Dermis blood vessel endothelial cell (primary cell): ENCODE results near the gene FRMD4A. TPM values are rescaled to one million over a fixed set of nuclear protein-coding genes. Genes with fewer than 3 reads are reported as not detected.
"Not testable (repeated sequence)": the region's sequence is repeated elsewhere in the genome, so short reads cannot be mapped to it uniquely, and the experiment has no call there.

ENCODE experiments used
- DNase-seq: peaks from one replicate; pipeline ENCODE4 v3.0.0; 2010
- total RNA-seq: library from RNA; depleted of rRNA; stranded (reverse); fragments of >200 nt; gene quantifications from 2 replicates; pipeline ENCODE4 v1.2.3, GENCODE V29; 2014

FRMD4A gene
- total RNA-seq, 1 donor from 2014 or later = 42.0 TPM

DNA sequence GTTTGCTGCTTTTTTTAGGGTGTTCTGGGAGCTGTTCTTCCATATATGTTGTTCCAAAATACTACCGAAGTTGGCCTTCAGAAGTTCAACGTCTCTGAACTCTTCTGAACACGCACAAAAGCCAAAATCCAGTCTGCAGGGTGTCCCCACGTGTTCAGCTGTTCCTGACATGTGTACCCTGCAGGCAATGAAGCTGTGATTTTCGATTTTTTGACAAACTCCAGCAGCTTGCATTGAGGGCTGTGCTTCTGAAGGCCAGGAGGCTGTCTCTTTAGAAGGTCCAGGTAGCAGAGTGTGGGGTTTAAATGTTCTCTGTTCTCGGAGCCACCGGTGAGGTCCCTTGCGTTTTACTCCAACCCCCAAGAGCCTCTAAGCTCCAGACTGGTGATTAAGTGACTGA, 598.9 kb downstream of the FRMD4A start:
- DNase-seq = no peak

DNA sequence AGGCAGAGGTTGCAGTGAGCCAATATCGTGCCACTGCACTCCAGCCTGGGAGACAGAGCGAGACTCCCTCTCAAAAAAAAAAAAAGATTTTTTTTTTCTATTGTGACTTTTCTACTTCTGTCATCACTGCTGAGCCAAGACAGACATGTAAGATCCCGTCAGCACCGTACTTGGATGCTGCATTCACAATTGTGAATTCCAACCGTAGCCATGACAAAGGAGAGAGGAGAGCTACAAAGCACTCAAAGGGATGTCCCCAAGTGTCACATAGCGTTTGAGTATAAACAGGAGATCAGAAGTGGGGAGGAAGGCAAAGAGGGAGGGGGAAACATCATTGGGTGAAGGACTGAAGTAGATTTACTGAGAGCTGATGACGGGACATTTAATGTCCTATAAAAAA, 599.8 kb downstream of the FRMD4A start:
- no peak for DNase-seq

DNA sequence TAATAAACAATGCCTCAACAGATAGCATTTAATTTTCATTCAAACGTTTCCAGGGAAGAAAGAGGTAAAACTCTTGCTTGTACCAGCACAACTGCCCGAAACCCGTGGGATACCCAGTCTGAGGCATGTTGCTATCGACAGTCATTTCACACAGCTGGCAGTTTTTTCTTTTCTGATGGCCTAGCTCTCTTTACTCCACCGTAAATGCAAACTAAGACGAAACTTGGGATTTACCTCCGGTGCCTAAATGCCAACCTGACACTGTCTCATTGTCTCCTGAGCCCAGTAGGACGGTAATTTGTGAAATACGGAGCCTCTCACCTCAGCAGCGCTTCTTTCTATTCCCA, 600.4 kb downstream of the FRMD4A start:
- DNase-seq = no peak

DNA sequence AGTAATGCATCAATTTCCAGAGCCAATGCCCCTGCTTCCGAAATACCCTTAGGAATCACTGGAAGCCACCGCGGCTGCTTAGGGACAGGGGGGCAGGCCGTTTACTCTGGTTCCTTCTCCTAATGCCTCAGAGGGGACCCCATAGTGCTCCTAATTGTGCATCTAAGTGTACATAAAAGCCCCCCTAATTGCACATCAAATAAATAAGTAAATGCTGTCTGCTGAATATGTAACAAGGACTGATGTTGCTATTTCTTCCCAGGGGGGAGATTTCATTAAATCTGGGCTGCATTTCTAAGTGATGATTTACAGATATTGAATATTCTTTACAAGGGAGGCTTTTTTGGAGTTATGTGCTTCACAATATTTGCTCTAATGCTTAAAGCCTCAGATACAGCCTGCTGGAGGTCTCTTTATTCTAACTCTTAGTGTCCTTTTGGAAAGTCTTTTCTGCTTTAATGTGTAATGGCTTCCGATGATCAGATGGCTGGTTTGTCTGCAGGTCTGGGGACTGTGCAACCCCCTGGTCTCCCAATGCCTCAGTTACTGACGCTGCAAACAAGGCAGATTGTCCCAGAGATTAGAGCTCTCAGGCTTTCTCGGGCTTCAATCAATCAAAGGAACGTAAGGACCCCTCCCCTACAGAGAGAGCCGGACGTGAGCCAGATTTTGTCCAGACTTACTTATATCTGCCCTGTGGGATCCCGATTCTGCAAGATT, 601.0 kb downstream of the FRMD4A start:
- DNase-seq = no peak

DNA sequence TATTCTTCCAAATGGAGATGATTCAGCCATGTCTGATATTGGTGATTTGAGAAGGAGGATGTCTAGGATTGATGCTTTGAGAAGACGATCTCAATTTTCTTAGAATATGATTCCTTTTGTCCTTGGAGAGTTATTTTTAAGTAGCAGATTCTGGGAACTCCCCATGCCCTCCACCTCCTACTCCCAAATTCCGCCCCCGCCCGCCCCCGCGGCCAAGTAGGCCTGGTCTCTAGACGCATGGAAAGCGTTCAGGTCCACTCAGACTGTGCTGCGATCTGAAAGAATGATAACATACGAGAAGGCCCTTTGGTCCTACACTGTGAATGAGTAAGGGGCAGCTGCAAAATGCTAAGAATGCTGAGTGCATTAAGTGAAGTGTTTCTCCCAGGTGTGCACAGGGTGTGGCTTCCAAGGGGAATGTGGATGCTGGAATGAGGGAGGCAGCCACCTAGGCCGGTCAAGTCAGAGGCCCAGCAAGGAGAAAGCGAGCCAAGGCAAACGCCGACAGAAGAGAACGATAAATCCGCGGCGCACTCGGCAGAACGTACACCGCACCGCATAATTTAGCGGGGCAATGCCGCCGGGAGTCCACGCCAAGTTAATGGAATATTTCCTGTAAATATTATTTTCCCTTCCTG, 601.7 kb downstream of the FRMD4A start:
- no peak for DNase-seq

DNA sequence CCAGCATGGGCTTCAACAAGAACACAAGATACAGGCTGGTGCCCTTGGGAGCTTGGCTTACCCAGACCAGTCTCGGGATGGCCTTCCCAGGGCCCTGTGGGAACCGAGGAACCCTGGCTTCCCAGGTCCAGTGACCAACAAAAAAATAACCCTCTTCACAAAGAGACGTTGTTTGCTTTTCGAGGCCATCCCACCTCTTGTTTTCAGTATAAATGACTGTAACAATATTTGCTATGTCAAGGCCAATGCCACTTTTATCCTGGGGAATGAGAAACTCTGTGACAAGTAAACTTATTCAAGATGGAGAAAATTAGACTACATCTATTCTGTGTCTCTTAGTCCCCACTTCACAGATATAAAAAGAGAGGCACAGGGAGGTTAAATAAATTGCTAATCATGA, 605.1 kb downstream of the FRMD4A start:
- no peak for DNase-seq

DNA sequence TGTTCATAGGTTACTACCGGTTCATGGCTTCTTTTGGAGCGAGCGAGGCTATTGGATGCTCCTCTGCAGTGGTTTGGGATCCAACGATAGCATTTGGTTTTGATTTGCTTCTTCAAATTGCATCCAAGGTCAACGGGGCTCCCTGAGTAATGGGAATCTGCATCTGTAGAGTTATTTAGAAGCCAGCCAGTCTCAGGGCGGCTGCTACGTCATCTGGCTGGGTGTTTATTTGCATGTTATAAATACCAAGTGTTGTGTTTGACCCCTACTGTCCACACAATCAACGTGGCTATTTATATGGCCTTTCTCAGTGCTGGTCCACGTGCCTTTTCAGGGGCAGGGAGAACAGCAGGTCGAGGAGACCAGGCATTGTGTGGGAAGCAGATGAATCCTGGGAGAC, 606.2 kb downstream of the FRMD4A start:
- no peak for DNase-seq

DNA sequence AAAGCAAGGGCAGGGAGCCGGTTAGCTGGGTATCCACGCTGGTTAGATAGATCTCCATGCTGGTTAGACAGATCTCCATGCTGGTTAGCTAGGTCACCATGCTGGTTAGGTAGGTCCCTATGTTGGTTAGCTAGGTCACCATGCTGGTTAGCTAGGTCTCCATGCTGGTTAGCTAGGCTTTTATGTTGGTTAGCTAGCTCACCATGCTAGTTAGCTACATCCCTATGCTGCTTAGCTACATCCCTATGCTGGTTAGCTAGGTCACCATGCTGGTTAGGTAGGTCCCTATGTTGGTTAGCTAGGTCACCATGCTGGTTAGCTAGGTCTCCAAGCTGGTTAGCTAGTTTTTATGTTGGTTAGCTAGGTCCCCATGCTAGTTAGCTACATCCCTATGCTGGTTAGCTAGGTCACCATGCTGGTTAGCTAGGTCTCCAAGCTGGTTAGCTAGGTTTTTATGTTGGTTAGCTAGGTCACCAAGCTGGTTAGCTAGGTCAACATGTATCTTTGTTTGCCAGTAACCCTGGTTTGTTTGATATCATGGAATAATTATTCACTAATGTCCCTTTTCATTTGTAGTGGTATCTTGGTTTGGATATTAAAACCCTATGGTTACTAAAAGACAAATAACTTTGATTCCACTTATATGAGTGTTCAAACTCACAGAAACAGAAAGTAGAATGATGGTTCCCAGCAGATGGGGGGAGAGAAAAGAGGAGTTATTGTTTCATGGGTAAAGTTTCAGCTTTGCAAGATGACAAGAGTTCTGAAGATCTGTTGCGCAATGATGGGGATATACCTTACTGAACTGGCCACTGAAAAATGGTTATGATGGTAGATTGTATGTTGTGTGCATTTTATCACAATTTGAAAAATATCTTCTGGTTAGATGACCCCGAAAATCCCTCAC, 607.7 kb downstream of the FRMD4A start:
- DNase-seq = no peak

DNA sequence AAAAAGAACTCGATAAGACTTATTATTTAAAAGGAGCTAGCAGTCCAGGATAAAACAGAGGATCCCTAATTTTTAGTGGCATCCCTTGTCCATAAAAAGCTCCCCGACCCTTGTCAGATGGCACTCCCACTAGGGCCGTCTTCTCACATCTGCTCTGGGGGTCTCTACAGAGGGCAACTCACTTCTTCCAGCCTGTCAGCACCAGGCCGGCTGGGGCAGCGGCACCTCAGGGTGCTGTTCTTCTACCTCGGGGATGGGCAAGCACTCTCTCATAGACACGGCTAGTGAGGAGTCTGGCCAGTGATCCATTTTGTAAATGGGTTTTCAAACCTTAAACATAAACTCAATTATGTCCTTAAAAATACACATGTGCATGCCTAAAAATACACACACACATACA, 609.2 kb downstream of the FRMD4A start:
- DNase-seq = no peak

DNA sequence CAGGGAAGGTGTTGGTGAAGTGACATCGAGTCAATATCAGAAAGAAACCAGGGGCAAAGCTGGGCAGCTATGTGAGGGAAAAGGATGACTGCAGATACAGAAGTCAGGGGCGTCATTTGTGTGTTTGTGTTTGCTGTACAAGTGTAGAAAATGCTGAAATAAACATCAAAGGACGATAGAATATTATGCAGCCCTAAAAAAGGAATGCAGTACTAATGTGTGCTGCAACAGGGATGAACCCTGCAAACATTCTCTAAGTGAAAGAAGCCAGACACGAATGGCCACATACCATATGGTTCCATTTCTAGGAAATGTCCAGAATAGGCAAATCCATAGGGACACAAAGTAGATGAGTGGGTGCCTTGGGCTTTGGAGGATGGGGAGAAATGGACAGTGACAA, 610.0 kb downstream of the FRMD4A start:
- no peak for DNase-seq

DNA sequence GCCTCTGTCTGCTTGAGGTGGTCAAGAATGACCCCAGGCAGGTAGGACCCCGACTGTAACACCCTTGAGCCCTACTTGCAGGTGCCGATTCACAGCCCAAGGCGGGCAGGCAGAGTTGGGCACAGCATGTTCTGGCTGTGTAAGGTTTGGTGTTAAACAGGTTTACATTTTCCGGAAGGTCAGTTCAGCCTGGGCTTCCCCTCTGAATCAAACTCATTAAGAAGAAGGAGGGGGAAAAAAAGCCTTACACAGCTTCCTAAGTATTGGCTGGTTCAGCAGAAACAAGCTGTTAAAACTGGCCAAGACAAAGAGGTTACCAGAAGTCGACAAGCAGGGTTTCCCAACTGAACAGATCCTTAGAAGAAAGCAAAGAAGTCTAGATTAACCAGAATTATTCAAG, 611.3 kb downstream of the FRMD4A start:
- DNase-seq = no peak

DNA sequence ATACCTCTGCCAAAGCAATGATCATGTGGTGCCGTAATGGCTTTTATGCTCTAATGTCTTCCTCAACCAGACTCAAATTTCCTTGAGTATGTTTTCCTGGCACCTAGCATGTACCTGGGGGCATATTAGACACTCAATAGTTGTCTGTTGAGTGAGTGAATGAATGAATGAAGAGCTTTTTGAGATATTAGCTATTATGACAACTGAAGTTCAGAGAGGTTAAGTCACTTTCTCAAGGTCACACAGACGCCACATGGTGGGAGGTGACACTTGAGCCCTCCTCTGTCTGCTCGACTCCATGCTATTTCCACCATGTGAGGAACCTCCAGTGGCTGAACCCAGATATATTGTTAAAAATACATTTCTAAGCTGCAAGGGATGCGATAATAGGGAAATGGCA, 611.9 kb downstream of the FRMD4A start:
- DNase-seq = no peak

DNA sequence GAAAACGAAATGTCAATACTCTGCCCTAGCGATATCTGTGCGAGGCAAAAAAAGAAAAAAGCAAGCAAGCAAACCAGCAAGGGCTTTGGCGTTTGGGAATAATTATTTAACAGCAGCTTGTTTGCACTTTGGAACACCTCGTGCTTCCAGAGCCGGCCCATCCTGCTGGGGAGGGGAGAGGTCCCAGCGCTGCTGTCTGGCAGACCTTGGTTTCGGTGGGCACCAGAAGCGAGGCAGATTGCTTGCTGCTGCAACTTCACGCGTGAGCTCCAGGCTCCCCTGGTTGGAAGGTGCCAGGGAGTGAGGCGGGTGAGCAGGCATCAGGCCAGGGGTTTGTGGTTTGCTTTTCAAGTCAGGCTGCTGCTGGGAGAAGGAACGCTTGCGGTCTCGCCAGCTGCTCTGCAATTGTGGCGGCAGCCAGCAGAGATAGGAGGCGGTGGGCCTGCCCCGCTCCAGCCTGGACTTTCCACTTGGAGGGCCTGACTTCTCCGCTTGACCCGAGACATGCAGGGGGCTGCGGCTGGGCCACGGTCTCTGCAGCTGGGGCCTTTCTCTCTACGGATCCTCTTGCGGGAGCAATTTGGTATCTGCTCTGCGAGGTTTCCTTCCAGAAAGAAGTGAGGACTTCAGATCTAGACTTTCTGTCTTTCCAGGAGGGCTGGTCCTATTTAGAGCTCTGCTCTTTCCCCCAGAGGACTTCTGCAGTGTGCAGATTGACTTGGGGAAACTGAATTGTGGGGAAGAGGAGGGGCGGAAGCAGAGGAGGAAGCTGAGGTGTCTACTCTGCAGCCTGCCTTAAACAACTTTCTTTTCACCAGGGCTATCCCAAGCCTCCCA, 612.6 kb downstream of the FRMD4A start:
- DNase-seq = no peak

DNA sequence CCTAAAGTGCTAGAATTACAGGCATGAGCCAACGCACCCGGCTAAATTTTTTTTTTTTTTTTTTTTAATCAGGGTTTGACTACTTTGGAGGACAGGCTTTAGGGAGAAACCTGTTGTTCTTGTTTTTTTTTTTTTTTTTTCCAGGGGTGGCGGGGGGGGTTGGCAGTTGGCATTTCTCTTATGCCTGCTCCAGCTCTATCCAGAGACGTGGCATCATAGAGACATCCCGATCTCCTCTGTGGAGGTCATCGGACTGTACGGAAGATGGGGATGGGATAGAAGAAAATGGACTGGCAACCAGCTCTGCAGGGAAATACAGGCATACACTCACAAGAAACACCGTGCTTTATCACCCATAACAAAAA, 613.2 kb downstream of the FRMD4A start:
- DNase-seq = no peak

DNA sequence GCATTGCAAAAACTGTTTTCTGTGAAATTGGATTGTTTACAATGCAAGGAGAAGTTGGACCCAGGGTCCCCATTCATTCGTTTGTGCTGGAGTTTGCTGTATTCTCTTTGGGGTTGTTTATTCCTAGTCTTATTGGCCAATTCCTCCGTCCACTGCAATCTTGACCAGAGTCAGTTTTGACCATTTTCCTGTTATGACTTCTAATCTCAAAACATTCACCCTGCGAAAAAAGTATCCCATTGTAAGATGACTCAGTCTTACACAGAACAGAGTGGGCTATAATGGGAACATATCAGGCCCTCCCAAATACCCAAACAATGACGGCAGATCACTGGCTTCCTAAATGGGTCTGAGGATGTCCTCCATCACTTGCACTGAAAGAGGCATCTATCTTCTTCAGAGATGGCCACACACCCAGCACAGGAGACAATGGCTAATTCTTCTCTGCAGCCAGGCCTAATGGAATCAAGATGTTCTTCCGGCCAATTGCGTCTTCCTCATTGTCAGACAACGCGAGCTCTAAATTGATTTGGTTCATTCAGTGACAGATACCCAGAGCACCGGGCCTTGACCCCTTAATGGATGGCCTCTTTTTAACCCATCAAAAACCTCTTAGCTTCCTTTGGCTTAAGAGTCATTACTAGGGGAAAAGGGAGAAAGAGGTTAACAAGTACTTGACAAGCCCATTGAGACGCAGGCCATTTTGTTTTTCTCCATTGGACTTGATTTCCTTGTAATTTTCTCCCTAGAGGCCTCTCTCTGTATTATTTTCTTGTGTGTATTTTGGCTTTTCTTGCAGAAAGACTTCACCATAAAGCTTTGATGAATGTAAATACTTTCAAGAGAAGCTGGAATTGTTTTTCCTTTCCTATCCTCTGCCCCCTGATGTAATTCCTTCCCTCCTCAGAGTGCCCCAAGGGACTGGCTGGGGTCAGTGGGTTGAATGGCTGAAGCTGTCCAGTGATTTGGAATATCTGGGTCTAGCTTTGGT, 614.3 kb downstream of the FRMD4A start:
- DNase-seq = peak; percentile 67

DNA sequence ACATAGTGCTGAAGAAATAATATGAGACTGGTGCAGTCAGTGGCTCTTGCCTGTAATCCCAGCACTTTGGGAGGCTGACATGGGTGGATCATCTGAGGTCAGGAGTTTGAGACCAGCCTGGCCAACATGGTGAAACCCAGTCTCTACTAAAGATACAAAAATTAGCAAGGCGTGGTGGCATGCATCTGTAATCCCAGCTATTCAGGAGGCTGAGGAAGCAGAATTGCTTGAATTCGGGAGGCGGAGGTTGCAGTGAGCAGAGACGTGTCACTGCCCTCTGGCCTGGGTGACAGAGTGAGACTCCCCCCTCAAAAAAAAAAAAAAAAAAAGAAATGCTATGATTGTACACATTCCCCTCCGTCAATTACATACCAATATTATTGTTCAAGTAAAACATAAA, 615.1 kb downstream of the FRMD4A start:
- DNase-seq = not testable (repeated sequence)

DNA sequence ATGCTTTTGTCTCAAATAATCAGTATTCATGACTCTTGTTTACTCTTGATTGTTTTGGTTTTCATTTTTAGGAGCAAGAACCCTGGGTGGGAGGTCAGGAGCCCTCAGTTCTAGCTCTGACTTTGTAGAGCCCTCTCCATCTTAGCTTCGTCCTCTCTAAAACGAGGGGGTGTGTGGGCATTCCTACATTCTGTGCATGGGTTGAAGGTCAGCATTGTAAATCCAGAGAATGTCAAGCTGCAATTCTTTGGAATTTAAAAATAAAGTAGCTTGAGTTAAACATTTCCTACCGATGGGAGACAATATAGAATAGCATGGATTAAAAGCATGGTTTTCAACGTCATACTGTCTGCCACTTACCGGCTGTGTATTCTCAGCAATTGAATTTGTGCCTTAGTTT, 615.6 kb downstream of the FRMD4A start:
- no peak for DNase-seq

DNA sequence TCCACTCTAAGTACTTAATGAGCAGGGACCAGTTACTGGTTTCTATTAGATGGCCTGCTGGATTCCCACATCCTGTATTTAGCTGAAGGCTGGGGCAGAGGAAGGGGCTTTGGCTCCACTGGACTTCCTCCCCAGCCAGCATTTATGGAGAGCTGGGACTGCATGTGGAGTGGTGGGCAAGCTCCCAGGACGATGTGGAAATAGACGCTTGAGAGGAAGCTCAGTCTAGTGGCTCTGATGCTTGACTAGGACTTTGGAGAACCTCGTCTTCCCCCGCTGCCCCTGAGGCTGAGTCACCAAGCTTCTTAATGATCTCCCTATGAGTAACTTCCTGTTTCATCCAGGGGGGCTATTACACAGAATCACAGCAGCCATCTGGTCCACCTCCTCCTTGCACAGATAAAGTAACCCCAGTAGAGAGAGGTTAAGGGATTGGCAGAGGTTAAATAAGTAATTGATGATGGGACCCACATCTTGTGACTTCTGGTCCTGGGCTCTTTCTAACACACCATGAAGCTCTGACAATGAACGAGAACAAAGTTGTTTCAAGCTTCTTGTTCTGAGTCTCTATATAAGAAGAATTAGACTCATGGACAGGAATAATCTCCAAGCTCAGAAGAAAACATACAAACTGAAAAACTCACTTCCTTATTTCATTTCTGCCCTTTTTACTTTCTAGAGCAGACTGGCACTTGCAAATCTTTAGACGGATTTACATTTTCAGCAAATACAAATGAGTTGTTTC, 617.7 kb downstream of the FRMD4A start:
- DNase-seq = peak; percentile 96

DNA sequence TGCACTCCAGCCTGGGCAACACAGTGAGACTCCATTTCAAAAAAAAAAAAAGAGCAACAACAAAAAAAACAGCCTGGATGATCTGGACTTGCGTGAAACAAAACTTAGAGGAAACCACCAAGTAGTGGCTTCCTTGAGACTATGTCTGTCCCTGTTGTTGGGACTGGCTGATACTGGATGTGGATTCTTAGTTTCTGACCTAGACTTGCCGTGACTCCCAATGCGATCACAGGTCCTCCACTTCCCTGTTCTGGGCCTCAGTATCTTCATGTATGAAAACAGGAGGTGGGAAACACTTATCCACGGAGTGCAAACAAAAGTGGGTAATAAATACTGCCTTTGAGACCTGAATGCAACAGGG, 618.3 kb downstream of the FRMD4A start:
- DNase-seq = no peak

DNA sequence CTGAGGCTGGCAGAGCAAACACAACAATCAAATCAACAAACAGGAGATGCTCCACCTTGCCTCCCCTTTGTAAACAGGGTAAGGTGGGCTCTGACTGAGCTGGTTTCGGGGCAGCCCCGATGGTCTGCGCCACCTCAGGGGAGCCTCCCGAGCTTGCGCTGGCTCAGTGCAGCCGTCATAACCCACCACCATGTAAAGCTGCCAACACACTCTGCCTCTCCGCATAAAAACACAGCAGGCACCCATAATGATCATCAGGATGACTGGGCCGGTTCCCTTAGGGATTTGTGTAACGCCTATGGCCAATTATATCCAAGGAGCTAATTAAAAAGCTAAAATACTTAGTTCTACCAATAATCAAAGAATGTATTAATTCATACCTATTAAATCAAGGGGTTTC, 619.4 kb downstream of the FRMD4A start:
- DNase-seq = no peak
